Tibial artery (tissue), 4 donors: ENCODE measurements around the gene DEPDC4.
"Not testable (repeated sequence)": the region's sequence is repeated elsewhere in the genome, so short reads cannot be mapped to it uniquely, and the experiment has no call there.

Experiments used
- DNase-seq, 2 donors: peaks; one replicate each; pipeline ENCODE4 v3.0.0-alpha.2; 2019
- H3K27ac ChIP-seq, 2 donors: fragments of 200-600 bp; sonication (generic) in 1 of 2; 1 replicate in 1 of 2; 2 replicates in 1 of 2; pipeline ENCODE4 v1.5.1; 2018 to 2019; ENCODE audit warnings: mild to moderate bottlenecking in 1 of 2
- H3K27me3 ChIP-seq, 2 donors: fragments of 200-600 bp; sonication (generic) in 1 of 2; one replicate each; pipeline versions ENCODE4 v1.5.1 to v1.6.0; 2016 to 2019
- H3K36me3 ChIP-seq, 3 donors: fragments of 200-600 bp; sonication (generic) in 2 of 3; one replicate each; pipeline ENCODE4 v1.5.1; 2016 to 2019; ENCODE audit warnings: mild to moderate bottlenecking in 2 of 3
- H3K4me1 ChIP-seq, 4 donors: fragments of 200-600 bp; sonication (generic) in 2 of 4; 1 replicate in 3 of 4; 2 replicates in 1 of 4; pipeline ENCODE4 v1.5.1; 2016 to 2019
- H3K4me3 ChIP-seq, 2 donors: fragments of 200-600 bp; sonication (generic) in 1 of 2; 1 replicate in 1 of 2; 2 replicates in 1 of 2; pipeline ENCODE4 v1.5.1; 2018 to 2019; ENCODE audit warnings: mild to moderate bottlenecking in 2 of 2
- H3K9me3 ChIP-seq, 3 donors: fragments of 200-600 bp; sonication (generic) in 1 of 3; one replicate each; pipeline ENCODE4 v1.5.1; 2016 to 2019
- CTCF ChIP-seq, 2 experiments: fragments of 200-600 bp in 1 of 2; fragments of 450-650 bp in 1 of 2; IDR thresholded peaks; one replicate each; pipeline ENCODE4 v1.5.1; 2017 to 2019; ENCODE audit warnings: antibody characterized with exemption in 2 of 2, mild to moderate bottlenecking in 1 of 2, moderate library complexity in 1 of 2
- intact Hi-C: fragments of 100-400 bp; cut with DNase I; formaldehyde crosslinking; loops from one replicate; pipeline ENCODE4 v1.15.0; 2023; ENCODE audit warnings: low total_unique reads

Gene DEPDC4

GRCh38 chr12:100243137-100243536 is 23.7 kb downstream of the DEPDC4 start:
- no peaks in the 10 kb centered on the region for H3K27me3 ChIP-seq
- H3K9me3 ChIP-seq: no peaks in the 10 kb centered on the region
- no peaks in the 10 kb centered on the region for H3K4me1 ChIP-seq
- no peak overlapping the region for H3K4me3 ChIP-seq
- H3K27ac ChIP-seq: no peak overlapping the region
- DNase-seq: no peak
- intact Hi-C loops: no loop called here
- TF ChIP-seq CTCF (IDR thresholded peaks at IDR 0.05): no peak
- no peaks in the 10 kb centered on the region for H3K36me3 ChIP-seq

DNA sequence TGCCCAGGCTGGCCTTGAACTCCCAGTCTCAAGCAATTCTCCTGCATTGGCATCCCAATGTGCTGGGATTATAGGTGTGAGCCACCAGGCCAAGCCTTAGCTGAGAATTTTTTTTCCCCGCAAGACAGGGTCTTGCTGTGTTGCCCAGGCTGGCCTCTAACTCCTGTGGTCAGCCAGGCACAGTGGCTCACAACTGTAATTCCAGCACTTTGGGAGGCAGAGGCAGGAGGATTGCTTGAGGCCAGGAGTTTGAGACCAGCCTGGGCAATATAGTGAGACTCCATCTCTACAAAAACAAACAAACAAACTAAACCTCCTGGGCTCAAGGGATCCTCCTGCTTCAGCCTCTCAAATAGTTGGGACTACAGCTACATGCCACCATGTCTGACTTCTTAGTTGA is 27.3 kb downstream of the DEPDC4 start:
- no peak for DNase-seq
- Histone ChIP-seq H3K4me1 (peaks cover 0 to under 1% (median 0%) of the 10 kb centered on the region in 4 donors), H3K27ac (no peak overlapping the region), H3K9me3 (no peaks in the 10 kb centered on the region), H3K27me3 (no peaks in the 10 kb centered on the region), H3K36me3 (no peaks in the 10 kb centered on the region), H3K4me3 (no peak overlapping the region)
- no peak for TF ChIP-seq CTCF (IDR thresholded peaks at IDR 0.05)
- intact Hi-C loops: loop anchor here (10.0 kb wide), 1 partner anchor 315 kb away; no protein-coding TSS in a partner anchor

GRCh38 chr12:100238801-100239200 is 28.1 kb downstream of the DEPDC4 start:
- no peak for DNase-seq
- no peak overlapping the region for H3K27ac ChIP-seq
- intact Hi-C loops: loop anchor here (10.0 kb wide), 1 partner anchor 316 kb away; no protein-coding TSS in a partner anchor
- no peaks in the 10 kb centered on the region for H3K36me3 ChIP-seq
- H3K4me3 ChIP-seq: no peak overlapping the region
- TF ChIP-seq CTCF (IDR thresholded peaks at IDR 0.05): no peak
- no peaks in the 10 kb centered on the region for H3K27me3 ChIP-seq
- no peaks in the 10 kb centered on the region for H3K9me3 ChIP-seq
- H3K4me1 ChIP-seq: peaks cover 0 to 7% (median 6%) of the 10 kb centered on the region in 4 donors

- intact Hi-C loops: loop anchor here (10.0 kb wide), 1 partner anchor 320 kb away; no protein-coding TSS in a partner anchor
- H3K9me3 ChIP-seq: no peaks in the 10 kb centered on the region
- H3K27ac ChIP-seq: no peak overlapping the region
These were observed 32.1 kb downstream of the DEPDC4 start for GRCh38 chr12:100234591-100235304.

DNA sequence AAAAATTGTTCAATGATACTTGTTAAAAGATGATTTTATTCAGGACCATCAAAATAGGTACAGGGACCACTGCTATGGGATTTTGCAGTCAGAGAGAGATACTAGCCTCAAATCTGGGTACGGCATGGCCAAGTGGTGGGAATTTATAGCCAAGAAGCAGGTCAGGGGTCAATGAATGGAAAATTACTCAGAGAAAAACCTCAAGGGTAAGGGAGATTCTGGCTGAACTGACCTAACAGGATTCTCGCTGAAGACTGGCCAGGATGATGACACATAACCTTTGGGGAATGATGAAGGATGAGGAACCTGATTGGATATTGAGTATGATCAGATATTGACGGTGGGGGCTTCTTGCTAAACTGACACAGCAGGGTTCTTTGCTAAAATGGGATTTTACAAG is 32.7 kb downstream of the DEPDC4 start:
- no peaks in the 10 kb centered on the region for H3K9me3 ChIP-seq
- intact Hi-C loops: loop anchor here (10.0 kb wide), 1 partner anchor 321 kb away; no protein-coding TSS in a partner anchor
- no peaks in the 10 kb centered on the region for H3K36me3 ChIP-seq
- H3K4me1 ChIP-seq: peaks cover 0 to 7% (median 6%) of the 10 kb centered on the region in 4 donors
- no peak for DNase-seq
- H3K27ac ChIP-seq: no peak overlapping the region
- no peaks in the 10 kb centered on the region for H3K27me3 ChIP-seq
- TF ChIP-seq CTCF (IDR thresholded peaks at IDR 0.05): no peak
- H3K4me3 ChIP-seq: no peak overlapping the region

More at GRCh38 chr12:100234591-100235304, 32.1 kb downstream of the DEPDC4 start:
- Histone ChIP-seq H3K4me3 (no peak overlapping the region), H3K4me1 (peaks cover 0 to 7% (median 6%) of the 10 kb centered on the region in 4 donors), H3K36me3 (no peaks in the 10 kb centered on the region), H3K27me3 (no peaks in the 10 kb centered on the region)
- no peak for DNase-seq
- TF ChIP-seq CTCF (IDR thresholded peaks at IDR 0.05): peak; percentile 68 to 72

DNA sequence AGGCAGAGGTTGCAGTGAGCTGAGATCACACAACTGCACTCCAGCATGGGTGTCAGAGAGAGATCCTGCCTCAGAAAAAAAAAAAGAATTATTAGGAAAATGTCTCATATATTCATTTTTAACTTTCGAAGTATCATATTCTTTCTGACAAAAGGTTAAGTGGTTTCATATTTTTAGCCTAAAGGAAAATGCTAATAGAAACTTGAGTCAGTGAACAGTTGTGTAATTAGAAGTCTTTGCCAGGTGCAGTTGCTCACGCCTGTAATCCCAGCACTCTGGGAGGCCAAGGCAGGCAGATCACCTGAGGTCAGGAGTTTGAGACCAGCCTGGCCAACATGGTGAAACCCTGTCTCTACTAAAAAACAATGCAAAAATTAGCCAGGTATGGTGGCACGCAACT is 35.0 kb downstream of the DEPDC4 start:
- H3K9me3 ChIP-seq, DNase-seq, H3K27ac ChIP-seq, H3K4me1 ChIP-seq, H3K27me3 ChIP-seq, H3K36me3 ChIP-seq, H3K4me3 ChIP-seq: not testable (repeated sequence)
- intact Hi-C loops: loop anchor here (10.0 kb wide), 1 partner anchor 323 kb away; no protein-coding TSS in a partner anchor
